SK-N-SH treated with all-trans-retinoic acid at 6 μM for 48 hours (cell line): ENCODE measurements around the gene FAAP100.

Experiments used
- ATAC-seq: fragments of 200-7000 bp; cut with Tn5 transposase; 3 replicates; pipeline ENCODE4 v1.9.1; 2020; ENCODE audit warnings: mild to moderate bottlenecking, moderate library complexity
- ARNTL ChIP-seq: fragments of 450-650 bp; formaldehyde crosslinking; IDR thresholded peaks from 2 replicates; pipeline ENCODE4 v1.5.0; 2020; ENCODE audit warnings: low read depth, mild to moderate bottlenecking, moderate library complexity, borderline replicate concordance
- BACH2 ChIP-seq: fragments of 250-450 bp; sonication (Bioruptor Pico); IDR thresholded peaks from 2 replicates; pipeline ENCODE4 v1.9.0; 2021; ENCODE audit warnings: mild to moderate bottlenecking, borderline replicate concordance
- CREB5 ChIP-seq: fragments of 250-450 bp; sonication (Bioruptor Pico); IDR thresholded peaks from 2 replicates; pipeline ENCODE4 v1.5.1; 2020; ENCODE audit warnings: low read depth, mild to moderate bottlenecking, moderate library complexity
- CSDC2 ChIP-seq: fragments of 250-450 bp; sonication (Bioruptor Pico); IDR thresholded peaks from 2 replicates; pipeline ENCODE4 v1.5.0; 2020; ENCODE audit warnings: mild to moderate bottlenecking, moderate library complexity
- CSRNP3 ChIP-seq: fragments of 250-450 bp; sonication (Bioruptor Pico); IDR thresholded peaks from 2 replicates; pipeline ENCODE4 v1.5.1; 2021; ENCODE audit warnings: mild to moderate bottlenecking, moderate library complexity
- ESRRG ChIP-seq: fragments of 250-450 bp; sonication (Bioruptor Pico); IDR thresholded peaks from 2 replicates; pipeline ENCODE4 v1.6.1; 2021; ENCODE audit warnings: mild to moderate bottlenecking
- GLIS3 ChIP-seq: fragments of 250-450 bp; sonication (Bioruptor Pico); IDR thresholded peaks from 2 replicates; pipeline ENCODE4 v1.5.0; 2020; ENCODE audit warnings: mild to moderate bottlenecking, moderate library complexity
- ISL1 ChIP-seq: fragments of 250-450 bp; sonication (Bioruptor Pico); IDR thresholded peaks from 2 replicates; pipeline ENCODE4 v2.1.2; 2022; ENCODE audit warnings: mild to moderate bottlenecking, moderate library complexity
- PATZ1 ChIP-seq: fragments of 250-450 bp; sonication (Bioruptor Pico); IDR thresholded peaks from 2 replicates; pipeline ENCODE4 v1.8.0; 2020; ENCODE audit warnings: mild to moderate bottlenecking, moderate library complexity, borderline replicate concordance
- POU6F1 ChIP-seq: fragments of 250-450 bp; sonication (Bioruptor Pico); IDR thresholded peaks from 2 replicates; pipeline ENCODE4 v1.8.0; 2021; ENCODE audit warnings: low read depth, mild to moderate bottlenecking, moderate library complexity, borderline replicate concordance
- PPARA ChIP-seq: fragments of 250-450 bp; sonication (Bioruptor Pico); IDR thresholded peaks from 2 replicates; pipeline ENCODE4 v1.5.0; 2020; ENCODE audit warnings: mild to moderate bottlenecking, borderline replicate concordance
- RARB ChIP-seq: fragments of 250-450 bp; sonication (Bioruptor Pico); IDR thresholded peaks from 2 replicates; pipeline ENCODE4 v1.8.0; 2021; ENCODE audit warnings: mild to moderate bottlenecking, moderate library complexity
- SNAI2 ChIP-seq: fragments of 250-450 bp; sonication (Bioruptor Pico); IDR thresholded peaks from 2 replicates; pipeline ENCODE4 v1.5.0; 2020; ENCODE audit warnings: mild to moderate bottlenecking, moderate library complexity
- TCF4 ChIP-seq: fragments of 250-450 bp; sonication (Bioruptor Pico); IDR thresholded peaks from 2 replicates; pipeline ENCODE4 v1.8.0; 2021; ENCODE audit warnings: mild to moderate bottlenecking, moderate library complexity, borderline replicate concordance
- TOX ChIP-seq: fragments of 250-450 bp; sonication (Bioruptor Pico); IDR thresholded peaks from 2 replicates; pipeline ENCODE4 v1.8.0; 2021; ENCODE audit warnings: mild to moderate bottlenecking, moderate library complexity, borderline replicate concordance
- TSHZ2 ChIP-seq: fragments of 250-450 bp; sonication (Bioruptor Pico); IDR thresholded peaks from 2 replicates; pipeline ENCODE4 v1.5.0; 2020; ENCODE audit warnings: mild to moderate bottlenecking, moderate library complexity
- ZFP3 ChIP-seq: fragments of 250-450 bp; sonication (Bioruptor Pico); IDR thresholded peaks from 2 replicates; pipeline ENCODE4 v1.5.0; 2020; ENCODE audit warnings: mild to moderate bottlenecking, moderate library complexity
- ZFP30 ChIP-seq: fragments of 450-650 bp; formaldehyde crosslinking; IDR thresholded peaks from 2 replicates; pipeline ENCODE4 v1.5.0; 2022; ENCODE audit warnings: mild to moderate bottlenecking, moderate library complexity
- ZNF565 ChIP-seq: fragments of 450-650 bp; formaldehyde crosslinking; conservative IDR thresholded peaks from 2 replicates; pipeline ENCODE4 v1.5.0; 2020; ENCODE audit warnings: low read depth, mild to moderate bottlenecking, moderate library complexity
- ZNF70 ChIP-seq: fragments of 450-650 bp; formaldehyde crosslinking; IDR thresholded peaks from 2 replicates; pipeline ENCODE4 v1.5.0; 2020; ENCODE audit warnings: mild to moderate bottlenecking, moderate library complexity
- ZNF8 ChIP-seq: fragments of 450-650 bp; formaldehyde crosslinking; IDR thresholded peaks from 2 replicates; pipeline ENCODE4 v1.5.0; 2020; ENCODE audit warnings: mild to moderate bottlenecking, moderate library complexity

FAAP100 gene

GRCh38 chr17:81518785-81519283 is 33.3 kb downstream of the FAAP100 start:
- TF ChIP-seq ESRRG (no peak), CREB5 (CRISPR knock-in tag) (no peak), CSDC2 (CRISPR knock-in tag) (no peak), TSHZ2 (no peak), GLIS3 (CRISPR knock-in tag) (no peak), ZNF8 (CRISPR knock-in tag) (no peak), BACH2 (CRISPR knock-in tag) (no peak), SNAI2 (CRISPR knock-in tag) (no peak), ISL1 (CRISPR knock-in tag) (no peak), ARNTL (no peak), ZFP30 (CRISPR knock-in tag) (no peak), ZNF565 (CRISPR knock-in tag) (no peak), PATZ1 (CRISPR knock-in tag) (no peak), ZFP3 (CRISPR knock-in tag) (no peak), CSRNP3 (CRISPR knock-in tag) (no peak), TOX (no peak), TCF4 (CRISPR knock-in tag) (no peak), RARB (CRISPR knock-in tag) (no peak)
- ATAC-seq: no peak

- TF ChIP-seq ZNF70 (no peak), CSDC2 (CRISPR knock-in tag) (no peak), ISL1 (CRISPR knock-in tag) (no peak), POU6F1 (CRISPR knock-in tag) (no peak), PPARA (CRISPR knock-in tag) (no peak), ESRRG (no peak), ARNTL (no peak), GLIS3 (CRISPR knock-in tag) (no peak), CSRNP3 (CRISPR knock-in tag) (no peak), ZFP3 (CRISPR knock-in tag) (no peak), BACH2 (CRISPR knock-in tag) (no peak), ZNF565 (CRISPR knock-in tag) (no peak), SNAI2 (CRISPR knock-in tag) (no peak)
- no peak for ATAC-seq
These were observed 33.9 kb downstream of the FAAP100 start for GRCh38 chr17:81518113-81518784.
